Activated CD4-positive, CD25-positive, alpha-beta regulatory T cell treated with anti-CD3 and anti-CD28 coated beads, Interleukin-2, amount 50 U/mL, for 72 hours (primary cell): ENCODE data around the gene ALKBH1.
"Not testable (repeated sequence)": the region's sequence is repeated elsewhere in the genome, so short reads cannot be mapped to it uniquely, and the experiment has no call there.

Source experiments
- DNase-seq: peaks from one replicate; pipeline ENCODE4 v3.0.0; 2021

ALKBH1 gene, protein sequence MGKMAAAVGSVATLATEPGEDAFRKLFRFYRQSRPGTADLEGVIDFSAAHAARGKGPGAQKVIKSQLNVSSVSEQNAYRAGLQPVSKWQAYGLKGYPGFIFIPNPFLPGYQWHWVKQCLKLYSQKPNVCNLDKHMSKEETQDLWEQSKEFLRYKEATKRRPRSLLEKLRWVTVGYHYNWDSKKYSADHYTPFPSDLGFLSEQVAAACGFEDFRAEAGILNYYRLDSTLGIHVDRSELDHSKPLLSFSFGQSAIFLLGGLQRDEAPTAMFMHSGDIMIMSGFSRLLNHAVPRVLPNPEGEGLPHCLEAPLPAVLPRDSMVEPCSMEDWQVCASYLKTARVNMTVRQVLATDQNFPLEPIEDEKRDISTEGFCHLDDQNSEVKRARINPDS

DNA sequence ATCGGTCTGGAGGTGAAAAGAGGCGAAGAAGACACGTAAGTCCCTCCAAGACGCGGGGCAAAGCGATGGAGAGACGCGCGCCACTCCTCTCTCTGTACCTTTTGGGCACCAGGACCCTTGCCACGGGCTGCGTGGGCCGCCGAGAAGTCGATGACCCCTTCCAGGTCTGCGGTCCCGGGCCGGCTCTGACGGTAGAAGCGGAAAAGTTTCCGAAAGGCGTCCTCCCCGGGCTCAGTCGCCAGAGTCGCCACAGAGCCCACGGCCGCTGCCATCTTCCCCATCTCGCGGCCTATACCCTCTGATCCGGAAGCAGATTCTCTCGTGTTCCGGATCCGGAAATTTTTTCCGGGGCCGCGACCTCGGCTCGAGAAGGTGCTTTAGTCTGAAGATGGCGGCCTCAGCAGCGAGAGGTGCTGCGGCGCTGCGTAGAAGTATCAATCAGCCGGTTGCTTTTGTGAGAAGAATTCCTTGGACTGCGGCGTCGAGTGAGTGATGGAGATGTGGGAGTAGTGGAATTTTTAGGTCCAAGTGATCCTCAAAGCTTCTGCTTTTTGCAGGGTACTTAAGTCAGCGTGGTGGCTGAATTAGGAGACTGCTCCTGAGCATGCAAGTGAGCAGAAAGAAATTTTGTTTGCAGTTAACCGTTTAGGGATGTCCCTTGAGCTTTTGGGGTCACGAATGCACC, at the start of gene ALKBH1, which contains the start of gene SLIRP:
Gene ALKBH1, minus strand, starts transcription at position 300 of the 685 bp plus-strand sequence. Its CDS starts 19 bp downstream, at position 281.
Gene SLIRP, plus strand, starts transcription at position 380 of the 685 bp plus-strand sequence. Its CDS starts 9 bp downstream, at position 389.
- peak; percentile 82 for DNase-seq

DNA sequence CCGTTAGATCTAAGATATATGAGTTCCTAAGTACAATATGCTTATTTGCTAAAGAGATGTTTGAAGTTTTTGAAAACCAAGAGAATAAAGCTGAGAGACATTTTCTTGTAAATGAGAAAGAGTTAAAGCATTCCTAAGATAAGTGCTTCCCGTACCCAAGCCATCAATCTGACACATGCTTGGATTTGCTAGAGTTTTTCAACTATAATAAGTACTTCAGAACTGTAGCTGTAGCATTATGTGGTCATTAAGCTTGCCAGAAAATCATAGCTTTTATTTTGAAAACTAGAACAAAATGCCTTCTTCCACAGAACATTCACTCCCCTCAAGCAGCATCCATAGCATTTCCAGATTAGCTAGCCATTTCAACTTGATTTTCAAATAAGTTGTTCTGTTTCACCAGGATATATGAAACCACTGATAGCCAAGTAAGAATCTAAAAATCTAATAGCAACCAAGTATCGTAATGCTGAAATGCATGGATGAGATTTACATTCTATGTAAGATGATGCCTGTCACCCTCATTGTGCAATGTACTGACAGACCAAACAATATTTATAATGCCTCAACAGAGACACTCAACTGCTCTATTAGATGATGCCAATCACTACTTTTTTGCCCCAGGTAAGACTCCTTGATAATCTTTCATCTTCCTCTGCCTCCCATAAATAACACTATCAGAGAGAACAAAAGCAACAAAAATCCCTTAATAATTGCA, 45.1 kb upstream of the ALKBH1 start:
- no peak for DNase-seq

DNA sequence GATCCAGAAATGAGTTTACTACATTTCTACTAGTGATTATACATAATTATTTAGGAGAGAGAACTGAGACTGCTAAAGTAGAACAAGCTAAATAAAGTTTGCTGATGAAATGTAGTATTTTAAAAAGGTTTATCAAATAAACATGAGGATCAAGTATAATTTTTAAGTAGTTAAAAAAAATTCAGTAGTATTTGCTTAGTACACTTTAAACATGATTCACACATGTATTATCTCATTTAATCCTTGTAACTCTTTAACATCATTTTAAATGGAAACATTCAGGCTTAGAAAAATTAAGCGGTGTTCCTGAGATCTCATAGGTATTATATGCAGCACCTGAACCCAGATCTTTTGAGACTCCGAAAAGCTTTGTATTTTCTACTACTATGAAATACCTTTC, 44.4 kb upstream of the ALKBH1 start:
- DNase-seq: no peak

- DNase-seq: not testable (repeated sequence)
These were observed 39.6 kb upstream of the ALKBH1 start for GRCh38 chr14:77747425-77747824.

DNA sequence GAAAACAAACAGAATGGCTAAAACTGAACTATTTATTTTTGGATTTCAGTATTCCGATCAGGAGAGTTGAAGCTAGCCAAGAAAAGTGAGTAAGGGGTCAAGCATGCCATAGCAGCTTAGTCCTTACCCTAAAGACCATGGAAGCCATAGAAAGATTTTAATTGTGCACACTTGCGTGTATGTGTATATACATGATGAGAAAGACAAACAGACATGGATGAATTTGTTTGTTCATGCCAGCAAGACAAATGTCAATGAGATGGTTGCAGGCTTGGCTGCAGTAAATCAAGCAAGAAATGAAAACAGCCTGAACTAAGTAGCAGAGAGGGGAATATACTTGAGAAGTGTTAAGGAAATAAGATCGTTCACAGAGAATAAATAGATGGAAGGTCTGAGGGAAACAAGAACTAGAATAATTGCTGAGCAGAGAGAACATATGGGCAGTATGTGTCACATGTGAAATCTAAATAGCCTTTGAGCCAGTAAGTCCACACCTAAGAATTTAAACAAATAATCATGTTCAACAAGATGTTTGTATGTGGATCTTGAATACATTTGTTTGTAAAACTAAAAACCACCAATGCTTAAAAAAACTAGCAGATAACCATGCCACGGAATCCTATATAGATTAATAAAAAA, 38.4 kb upstream of the ALKBH1 start:
- DNase-seq: no peak

GRCh38 chr14:77741438-77741837, 33.6 kb upstream of the ALKBH1 start:
- no peak for DNase-seq

DNA sequence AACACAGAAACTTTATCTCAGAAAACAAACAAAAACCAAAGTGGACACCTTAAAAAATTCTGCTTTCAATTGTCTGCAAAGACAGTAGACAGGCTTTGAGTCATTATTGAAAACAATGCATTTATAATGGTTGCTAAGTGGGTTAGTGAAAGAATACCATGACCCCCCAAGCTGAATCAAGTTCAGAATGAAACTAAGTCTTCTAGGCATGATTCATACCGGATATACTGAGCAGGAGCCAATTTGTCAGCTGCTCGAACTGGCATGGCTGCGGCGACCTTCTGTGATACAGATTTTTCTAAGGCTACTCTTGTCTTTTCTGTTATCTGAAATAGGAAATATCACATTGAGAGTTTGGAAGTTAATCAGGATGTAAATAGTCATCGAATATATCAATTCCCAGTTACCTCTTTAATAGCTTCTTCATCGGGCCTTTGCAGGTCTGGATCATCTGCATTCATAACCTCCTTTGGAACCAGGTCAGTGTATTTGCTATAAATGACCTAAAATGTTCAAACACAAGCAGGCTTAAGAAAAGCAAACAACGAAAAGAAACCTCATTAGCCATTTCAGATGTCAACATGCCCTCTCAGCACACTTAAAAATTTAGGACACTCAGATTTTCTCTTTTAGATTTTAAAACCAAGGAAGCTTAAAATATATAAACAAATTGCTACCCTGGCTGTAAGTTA, 30.9 kb upstream of the ALKBH1 start:
- no peak for DNase-seq

- DNase-seq: no peak
These were observed 23.2 kb upstream of the ALKBH1 start for GRCh38 chr14:77730976-77731497.

- no peak for DNase-seq
These were observed 14.5 kb upstream of the ALKBH1 start for GRCh38 chr14:77722301-77722700.

DNA sequence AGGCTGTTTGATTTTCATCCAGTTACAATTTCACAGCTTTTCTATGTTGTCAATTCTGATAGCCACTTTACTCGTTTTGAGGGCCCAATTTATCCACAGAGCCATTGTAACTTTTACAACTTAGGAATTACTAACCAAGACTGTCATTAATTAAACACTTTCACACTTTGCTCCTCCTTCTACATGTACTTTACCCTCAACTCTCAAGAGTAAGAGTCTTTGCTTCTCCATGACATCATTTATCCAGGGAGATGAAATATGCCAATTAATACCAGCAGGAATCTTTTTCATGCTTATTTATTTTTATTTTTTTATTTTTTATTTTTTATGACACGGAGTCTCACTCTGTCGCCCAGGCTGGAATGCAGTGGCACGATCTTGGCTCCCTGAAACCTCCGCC, 13.6 kb upstream of the ALKBH1 start:
- no peak for DNase-seq

DNA sequence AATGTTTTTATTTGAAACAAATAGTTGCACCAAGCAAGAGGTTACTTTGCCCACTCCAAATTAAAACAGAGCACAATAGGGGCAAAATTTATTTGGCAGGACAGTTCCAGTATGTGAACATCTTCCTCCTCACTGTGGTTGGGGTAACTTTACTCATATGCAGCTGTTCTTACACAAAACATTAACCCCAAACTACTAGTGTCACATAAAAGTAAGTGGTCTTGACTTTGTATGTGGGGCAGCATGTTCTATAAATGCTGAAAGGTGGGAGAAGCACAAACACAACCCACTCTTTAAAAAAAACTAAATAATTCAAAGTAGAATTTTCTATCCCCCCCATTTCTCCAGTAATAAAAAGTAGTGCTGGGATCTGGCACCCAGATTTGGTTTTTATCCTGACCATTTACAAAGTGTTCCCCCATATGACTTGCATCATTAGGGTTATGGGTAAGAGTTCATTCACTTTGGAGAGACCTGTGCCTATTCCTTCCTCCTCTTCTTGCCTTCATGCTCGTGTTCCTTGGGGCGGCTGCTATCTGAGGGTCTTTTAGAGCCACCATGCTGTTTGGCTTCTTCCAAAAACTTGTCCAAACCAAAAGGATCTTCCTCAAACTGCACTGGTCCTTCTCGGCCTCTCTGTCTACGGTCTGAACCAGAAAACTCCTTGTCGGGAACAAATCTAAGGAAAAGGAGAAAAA, 9.9 kb upstream of the ALKBH1 start:
- DNase-seq: no peak

GRCh38 chr14:77714926-77715325, 7.1 kb upstream of the ALKBH1 start:
- no peak for DNase-seq

GRCh38 chr14:77710364-77710763, 2.5 kb upstream of the ALKBH1 start:
- no peak for DNase-seq

- no peak for DNase-seq
These were observed 1.6 kb upstream of the ALKBH1 start for GRCh38 chr14:77709412-77709811.

DNA sequence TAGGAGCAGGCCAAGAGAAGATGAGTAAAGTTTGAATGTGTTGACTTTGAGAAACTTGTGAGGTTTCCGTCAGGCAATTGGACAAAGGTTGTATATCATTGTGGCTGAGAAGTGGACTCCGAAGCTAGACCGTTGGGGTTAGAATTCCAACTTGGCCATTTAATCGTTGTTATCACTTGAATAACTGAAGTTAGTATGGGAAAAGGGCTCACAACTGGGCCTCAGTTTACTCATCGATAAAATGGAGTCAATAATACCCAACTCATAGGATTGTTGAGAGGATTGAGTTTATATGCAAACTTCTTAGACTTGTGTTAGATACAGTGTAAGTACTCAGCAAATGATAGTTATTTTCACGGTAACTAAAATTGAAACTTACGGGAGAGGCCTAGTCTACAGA, 926 bp upstream of the ALKBH1 start:
- no peak for DNase-seq

- no peak for DNase-seq
These were observed 484 bp downstream of the ALKBH1 start for GRCh38 chr14:77707355-77707723.

DNA sequence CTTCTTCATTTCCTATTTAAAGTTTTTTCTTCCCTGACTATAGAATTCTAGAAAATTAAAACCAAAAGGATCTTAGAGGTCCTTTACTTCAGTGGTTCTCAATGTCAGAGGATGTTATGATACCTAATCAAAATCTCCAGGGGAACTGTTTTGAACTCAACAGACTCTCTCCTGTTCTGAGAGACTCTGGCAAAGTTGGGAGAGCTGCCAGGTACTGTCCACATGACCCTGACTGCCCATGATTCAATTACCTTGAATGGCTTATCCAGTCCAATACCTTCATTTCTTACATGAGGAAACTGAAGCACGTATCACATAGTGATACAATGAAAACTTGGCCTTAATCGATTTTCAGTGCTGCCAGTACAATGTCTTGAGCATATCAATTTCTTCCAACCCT, 16.6 kb downstream of the ALKBH1 start:
- DNase-seq: no peak

DNA sequence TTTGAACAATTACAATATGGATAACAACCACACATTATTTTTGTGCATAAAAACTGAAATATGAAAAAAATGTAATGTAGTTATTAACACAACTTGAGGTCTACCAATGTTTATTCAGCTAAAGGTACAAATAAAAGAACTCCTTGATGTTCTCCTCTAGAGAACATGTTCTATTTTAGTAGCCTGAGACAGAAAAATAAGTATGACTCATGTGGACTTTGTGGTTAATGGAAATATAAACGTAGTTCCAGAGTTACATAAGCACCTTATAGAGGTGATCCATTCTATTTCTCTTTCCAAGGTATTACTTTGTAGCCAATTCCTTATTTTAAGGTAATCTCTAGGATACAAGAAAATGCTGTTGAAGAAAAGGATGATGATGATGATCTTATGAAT, 25.7 kb downstream of the ALKBH1 start:
- no peak for DNase-seq

DNA sequence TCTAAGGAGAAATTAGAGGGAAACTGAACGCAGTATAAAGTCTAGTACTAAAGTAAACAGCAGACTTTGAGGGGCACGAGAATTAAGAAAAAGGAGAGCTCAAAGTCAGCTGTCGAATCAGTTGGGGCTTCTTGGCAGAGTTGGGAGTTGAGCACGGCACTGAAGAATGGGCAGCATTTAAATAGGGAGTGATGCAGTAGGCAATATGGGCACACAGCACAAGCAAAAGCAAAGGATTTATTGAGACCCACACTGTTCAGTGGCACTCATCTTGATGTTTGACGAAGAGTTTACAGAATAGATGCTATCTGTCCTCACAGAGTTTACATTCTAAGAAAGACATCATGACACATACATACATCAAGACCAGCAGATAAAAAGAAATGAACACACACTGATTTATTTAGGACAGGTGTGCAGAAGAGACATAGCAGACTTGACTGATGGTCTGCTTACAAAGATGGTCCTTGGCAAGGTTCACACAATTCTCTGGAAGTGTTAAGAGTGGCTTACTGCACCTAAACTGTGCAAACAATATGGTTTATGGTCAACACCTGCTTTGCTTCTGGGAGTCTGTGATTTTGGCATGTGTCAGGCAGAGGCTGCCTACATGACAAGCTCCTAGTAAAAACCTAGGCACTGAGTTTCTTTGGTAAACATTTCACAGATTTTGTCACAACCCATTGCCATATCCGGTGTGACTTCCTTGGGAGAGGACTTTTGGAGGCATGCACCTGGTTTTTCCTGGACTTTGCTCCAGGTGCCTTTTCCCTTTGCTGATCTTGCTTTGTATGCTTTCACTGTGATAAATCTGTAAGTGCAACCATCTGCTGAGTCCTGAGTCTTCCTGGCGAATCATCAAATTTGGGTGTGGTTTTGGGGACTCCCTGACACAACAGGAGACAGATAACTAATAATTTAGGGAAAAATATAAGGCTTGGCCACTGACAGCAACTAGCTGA, 26.3 kb downstream of the ALKBH1 start:
- DNase-seq: no peak

DNA sequence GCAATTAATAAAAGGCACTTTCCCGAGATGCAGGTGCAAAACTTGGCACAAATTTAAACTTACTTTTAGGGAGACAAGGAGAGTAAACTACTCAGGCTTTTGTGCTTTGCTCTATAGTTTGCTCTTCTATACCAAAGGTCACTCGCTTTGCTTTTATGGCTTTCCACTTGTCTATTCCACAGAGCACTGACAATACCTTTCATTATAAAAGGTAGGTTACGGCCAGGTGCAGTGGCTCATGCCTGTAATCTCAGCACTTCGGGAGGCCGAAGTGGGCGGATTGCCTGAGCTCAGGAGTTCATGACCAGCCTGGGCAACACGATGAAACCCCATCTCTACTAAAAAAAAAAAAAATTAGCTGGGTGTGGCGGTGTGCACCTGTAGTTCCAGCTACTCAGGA, 32.9 kb downstream of the ALKBH1 start:
- DNase-seq: no peak
